GM18867 (cell line): ENCODE measurements around the gene EXOC1.
"Not testable (repeated sequence)": the region's sequence is repeated elsewhere in the genome, so short reads cannot be mapped to it uniquely, and the experiment has no call there.

ENCODE experiments used
- ATAC-seq: cut with Tn5 transposase; IDR thresholded peaks from one replicate; pipeline ENCODE4 v1.9.1; 2021; ENCODE audit warnings: mild to moderate bottlenecking, moderate library complexity; ENCODE audit not compliant: unreplicated experiment

Gene EXOC1

GRCh38 chr4:55853484-55854046 lies at the start of gene EXOC1:
TSS of gene EXOC1 (plus strand) at chr4:55853648. CDS start at chr4:55858324, 4,676 bp downstream.
- ATAC-seq: peak; percentile 96

GRCh38 chr4:55807556-55807955 lies 45.9 kb upstream of the EXOC1 start:
- no peak for ATAC-seq

- ATAC-seq: no peak
Observed at GRCh38 chr4:55808186-55808585, 45.3 kb upstream of the EXOC1 start.

- ATAC-seq: no peak
Observed at GRCh38 chr4:55808632-55809031, 44.8 kb upstream of the EXOC1 start.

GRCh38 chr4:55817691-55818090 lies 35.8 kb upstream of the EXOC1 start:
- ATAC-seq: no peak

- no peak for ATAC-seq
Observed at GRCh38 chr4:55819634-55820033, 33.8 kb upstream of the EXOC1 start, which contains the start of gene EXOC1L. TSS of gene EXOC1L (plus strand) at chr4:55819790. CDS start at chr4:55820027, 237 bp downstream.

GRCh38 chr4:55820279-55820678 lies 33.2 kb upstream of the EXOC1 start:
- ATAC-seq: no peak

GRCh38 chr4:55822329-55822728 lies 31.1 kb upstream of the EXOC1 start:
- ATAC-seq: no peak

- no peak for ATAC-seq
Observed at GRCh38 chr4:55824865-55825264, 28.6 kb upstream of the EXOC1 start.

- no peak for ATAC-seq
Observed at GRCh38 chr4:55826986-55827385, 26.5 kb upstream of the EXOC1 start.

GRCh38 chr4:55827582-55827981 lies 25.9 kb upstream of the EXOC1 start:
- ATAC-seq: no peak

- ATAC-seq: no peak
Observed at GRCh38 chr4:55830048-55830447, 23.4 kb upstream of the EXOC1 start.

GRCh38 chr4:55830716-55831115 lies 22.7 kb upstream of the EXOC1 start:
- no peak for ATAC-seq

GRCh38 chr4:55834086-55834795 lies 19.2 kb upstream of the EXOC1 start:
- no peak for ATAC-seq

GRCh38 chr4:55837903-55838302 lies 15.5 kb upstream of the EXOC1 start:
- ATAC-seq: no peak

- no peak for ATAC-seq
Observed at GRCh38 chr4:55838356-55838755, 15.1 kb upstream of the EXOC1 start.

- no peak for ATAC-seq
Observed at GRCh38 chr4:55838952-55839351, 14.5 kb upstream of the EXOC1 start.

GRCh38 chr4:55840956-55841355 lies 12.5 kb upstream of the EXOC1 start:
- no peak for ATAC-seq

- not testable (repeated sequence) for ATAC-seq
Observed at GRCh38 chr4:55841373-55842239, 11.8 kb upstream of the EXOC1 start.

GRCh38 chr4:55842312-55842711 lies 11.1 kb upstream of the EXOC1 start:
- not testable (repeated sequence) for ATAC-seq

- ATAC-seq: no peak
Observed at GRCh38 chr4:55849724-55850123, 3.7 kb upstream of the EXOC1 start.

GRCh38 chr4:55851885-55852284 lies 1.6 kb upstream of the EXOC1 start:
- ATAC-seq: peak; percentile 31
